Measurements from ENCODE around the gene KCNG2.

The KCNG2 gene

DNA sequence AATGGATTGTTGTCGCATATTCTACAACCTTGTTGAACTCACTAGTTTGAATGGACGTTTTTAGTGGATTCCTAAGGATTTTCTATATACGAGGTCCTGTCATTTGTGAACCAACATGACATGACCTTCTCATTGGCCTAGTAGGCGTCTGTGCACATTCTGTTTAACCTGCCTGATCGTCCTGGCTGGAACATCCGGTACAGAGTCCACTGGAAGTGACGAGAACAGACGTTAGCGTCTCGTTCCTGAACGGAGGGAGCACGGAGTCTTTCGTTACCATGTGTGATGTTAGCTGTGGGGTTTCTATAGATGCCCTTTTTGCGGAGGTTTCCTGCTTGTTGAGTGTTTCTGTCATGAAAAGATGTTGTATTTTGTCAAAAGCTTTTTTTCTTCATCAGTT, 91.8 kb downstream of the KCNG2 start:
- DNase-seq: no peak

DNA sequence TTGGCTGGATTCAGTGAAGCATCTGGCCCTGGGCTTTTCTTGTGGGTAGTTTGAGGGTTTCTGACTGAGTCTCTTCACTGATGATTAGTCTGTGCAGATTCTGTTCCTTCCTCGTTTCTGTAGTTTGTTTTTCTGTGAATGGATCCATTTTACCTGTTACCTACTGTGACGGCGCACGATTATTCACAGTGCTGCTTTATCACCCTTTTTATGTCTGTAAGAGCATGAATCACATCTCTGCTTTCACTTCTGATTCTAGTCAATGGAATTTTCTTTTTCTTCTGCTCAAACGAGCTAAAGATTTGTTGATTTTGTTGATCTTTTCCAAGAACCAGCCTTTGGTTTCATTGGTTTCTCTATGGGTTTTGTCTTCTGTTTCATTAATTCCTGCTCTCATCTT, 92.9 kb downstream of the KCNG2 start:
- DNase-seq: no peak

DNA sequence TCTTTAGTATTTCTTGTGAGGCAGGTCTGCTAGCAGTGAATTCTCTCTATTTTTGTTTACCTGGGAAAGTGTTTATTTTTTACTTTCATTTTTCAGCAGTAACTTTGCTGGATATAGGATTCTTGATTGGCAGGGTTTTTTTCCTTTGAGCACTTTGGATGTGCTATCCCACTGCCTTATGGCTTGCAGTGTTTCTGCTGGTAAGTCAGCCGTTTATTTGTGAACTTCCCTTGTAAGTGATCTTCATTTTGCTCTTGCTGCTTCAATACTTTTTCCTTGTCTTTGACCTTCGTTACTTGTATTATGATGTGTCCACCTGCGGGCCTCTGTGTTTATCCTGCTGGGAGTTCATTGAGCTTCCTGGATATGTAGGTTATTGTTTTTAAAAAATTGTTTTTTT, 99.0 kb downstream of the KCNG2 start:
- DNase-seq: peak in 1 of 2 experiments; percentile 4

DNA sequence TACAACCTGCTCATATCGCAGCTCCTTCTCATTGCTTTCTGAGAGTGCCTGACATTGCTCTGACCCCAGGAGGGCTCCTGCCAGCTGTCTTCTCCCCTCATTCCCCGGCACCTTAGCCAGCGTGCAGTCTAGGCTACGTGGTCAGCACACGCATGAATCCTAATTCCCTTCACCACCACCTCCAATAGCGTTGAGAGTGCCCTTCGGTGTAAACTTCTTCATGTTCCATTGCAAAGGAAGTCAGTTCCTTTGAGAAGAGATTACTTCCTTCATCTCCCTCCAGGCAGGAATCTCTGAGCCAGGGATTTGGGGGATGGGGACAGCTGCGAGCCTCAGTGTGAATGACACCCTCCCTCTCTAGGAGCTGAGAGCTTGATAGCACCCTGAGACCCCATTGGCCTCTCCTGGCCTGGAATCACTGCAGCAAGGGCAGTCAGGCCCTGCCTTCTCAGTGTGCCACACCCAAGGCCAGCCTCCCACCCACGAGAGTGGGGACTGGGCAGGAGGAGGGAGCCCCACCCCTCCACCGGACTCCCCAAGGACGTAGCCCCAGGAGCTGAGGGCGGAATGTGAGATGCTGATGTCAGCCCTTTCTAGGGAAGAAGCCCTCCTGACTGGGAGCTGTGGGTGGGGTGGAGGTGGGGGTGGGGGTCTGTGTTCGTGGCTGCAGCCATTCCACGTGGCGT, 100.3 kb downstream of the KCNG2 start:
- DNase-seq: no peak

DNA sequence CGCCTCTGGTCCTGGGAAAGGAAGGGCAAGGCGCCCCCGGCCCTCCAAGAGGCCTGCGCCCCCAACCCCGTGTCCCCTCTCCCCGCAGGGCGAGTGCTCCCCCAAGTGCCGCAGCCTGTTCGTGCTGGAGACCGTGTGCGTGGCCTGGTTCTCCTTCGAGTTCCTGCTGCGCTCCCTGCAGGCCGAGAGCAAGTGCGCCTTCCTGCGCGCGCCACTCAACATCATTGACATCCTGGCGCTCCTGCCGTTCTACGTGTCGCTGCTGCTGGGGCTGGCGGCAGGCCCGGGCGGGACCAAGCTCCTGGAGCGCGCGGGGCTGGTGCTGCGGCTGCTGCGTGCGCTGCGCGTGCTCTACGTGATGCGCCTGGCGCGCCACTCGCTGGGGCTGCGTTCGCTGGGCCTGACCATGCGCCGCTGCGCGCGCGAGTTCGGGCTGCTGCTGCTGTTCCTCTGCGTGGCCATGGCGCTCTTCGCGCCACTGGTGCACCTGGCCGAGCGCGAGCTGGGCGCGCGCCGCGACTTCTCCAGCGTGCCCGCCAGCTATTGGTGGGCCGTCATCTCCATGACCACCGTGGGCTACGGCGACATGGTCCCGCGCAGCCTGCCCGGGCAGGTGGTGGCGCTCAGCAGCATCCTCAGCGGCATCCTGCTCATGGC, 101.3 kb downstream of the KCNG2 start:
- no peak for DNase-seq

DNA sequence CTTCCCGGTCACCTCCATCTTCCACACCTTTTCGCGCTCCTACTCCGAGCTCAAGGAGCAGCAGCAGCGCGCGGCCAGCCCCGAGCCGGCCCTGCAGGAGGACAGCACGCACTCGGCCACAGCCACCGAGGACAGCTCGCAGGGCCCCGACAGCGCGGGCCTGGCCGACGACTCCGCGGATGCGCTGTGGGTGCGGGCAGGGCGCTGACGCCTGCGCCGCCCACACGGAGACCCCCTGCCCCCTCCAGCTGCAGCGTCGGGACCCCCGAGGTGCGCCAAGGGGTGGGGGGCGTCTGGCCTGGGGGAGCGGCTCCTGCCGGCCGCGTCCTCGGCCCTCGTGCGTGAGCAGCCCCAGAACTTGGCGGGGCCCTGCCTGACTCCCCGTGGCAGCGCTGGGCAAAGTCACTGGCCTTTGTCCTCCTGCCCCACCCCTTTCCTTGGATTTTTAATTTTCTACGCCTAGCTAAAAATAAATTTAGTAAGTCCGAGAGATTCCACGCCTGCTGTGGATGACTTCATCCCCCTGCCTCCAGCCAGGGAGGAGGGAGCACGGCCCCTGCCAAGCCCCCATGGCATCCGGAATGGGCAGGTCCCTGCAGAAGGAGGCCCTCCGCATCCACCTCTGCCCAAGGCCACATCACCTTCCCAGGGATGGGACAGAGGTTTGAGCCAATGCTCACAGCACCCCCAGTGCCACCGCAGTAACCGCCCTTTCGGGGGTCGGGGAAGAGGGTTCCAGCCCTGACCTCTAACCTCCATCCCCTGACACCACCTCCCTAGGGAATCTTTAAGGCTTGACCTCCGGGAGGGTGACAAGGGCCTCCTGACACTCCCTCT, 102.1 kb downstream of the KCNG2 start:
- DNase-seq: no peak

DNA sequence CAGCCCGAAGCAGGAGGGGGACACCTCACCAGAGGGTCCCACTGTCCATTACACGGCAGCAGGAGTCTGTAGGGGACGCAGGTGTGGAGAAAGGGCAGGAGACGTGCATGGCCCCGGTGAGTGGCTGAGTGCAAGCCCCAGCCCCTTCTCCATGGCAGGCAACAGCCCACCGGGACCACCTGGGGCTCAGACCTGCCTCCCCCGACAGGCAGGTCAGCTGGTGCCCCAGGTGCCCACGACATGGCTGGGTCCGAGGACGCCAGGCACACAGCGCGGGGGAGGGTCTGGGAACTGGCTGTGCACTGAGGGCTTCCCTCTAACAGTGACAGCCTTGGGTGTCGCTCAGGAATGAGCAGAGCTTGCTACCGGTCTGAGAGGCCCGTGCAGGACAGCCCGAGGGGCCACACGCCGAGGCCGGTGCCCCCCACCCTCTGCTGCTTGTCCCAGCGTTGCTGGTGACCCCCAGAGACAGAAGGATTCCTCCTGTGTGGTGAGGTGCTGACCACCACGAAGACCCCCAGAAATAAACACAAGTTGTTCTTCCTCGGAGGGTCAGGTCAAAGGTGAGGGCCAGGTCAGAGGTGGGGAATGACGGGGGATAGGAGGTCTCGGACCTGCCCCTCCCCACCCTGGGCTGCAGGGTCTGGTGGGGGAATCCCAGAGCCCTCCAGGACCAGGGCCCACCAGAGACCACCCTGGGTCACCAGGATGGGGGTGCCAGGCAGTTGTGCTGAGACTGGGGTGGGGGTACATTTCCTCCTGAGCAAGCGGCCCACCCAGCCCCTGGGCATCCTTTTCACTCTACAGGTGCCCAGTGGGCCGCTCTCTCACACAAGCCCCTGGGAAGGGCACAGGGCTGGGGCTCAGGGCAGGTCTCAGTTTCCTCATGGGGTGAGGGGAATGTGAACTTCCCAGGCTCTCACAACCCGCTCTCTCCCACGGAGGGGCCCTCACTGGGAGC, 103.2 kb downstream of the KCNG2 start:
- no peak for DNase-seq

DNA sequence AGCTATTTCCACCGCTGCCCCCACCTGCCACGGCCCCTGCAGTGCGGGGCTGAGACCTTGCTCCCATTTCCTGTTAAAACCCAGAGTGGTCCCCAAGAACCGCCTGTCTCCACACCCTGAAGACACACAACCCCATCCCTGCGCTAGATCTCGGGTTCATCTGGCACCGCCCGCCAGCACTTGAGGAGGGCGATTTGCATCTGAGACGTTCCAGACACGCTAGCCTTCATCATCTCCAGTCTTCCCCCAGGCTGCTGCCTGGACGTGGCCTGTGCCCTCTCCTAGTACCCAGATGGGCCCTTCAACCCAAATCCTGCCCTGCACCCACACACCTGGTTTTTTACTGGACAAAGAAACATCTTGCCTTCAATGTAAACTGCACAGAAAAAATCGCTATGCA, 103.9 kb downstream of the KCNG2 start:
- DNase-seq: no peak

DNA sequence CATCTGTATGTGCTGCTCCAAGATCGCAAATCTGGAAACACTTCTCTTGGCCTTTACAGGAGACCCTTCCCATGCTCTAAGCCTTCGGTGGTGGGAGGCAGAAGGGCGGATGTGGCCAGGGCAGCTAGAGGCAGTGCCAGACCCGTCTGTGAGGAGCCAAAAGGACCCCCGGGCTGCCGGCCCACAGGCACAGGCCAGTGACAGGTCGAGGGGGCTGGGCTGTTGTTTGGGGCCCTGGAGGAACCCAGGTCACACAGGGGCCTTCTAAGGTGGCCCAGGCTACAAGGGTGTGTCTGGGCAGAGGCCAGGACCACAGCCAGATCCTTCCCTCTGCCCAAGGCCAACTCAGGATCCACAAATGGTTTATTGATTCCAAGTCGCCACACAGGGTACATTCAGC, 104.3 kb downstream of the KCNG2 start:
- no peak for DNase-seq

DNA sequence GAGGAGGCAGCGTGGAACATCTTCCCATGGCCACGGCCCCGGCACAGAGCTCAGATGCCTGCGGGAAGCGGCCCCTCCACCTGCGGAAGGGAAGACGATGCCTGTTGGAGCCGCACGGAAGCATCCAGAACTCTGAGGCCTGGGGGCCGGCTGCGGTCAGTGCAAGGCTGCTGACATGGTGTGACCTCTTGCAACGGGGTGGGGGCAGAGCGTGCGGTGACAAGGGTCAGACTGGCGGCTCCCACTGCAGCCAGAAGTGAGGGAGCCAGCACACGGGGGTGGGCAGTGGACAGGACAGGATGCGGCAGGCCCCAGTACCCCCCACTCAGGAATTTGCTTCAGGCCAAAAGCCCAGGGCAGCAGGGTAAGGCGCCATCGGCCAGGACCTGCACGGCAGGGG, 104.9 kb downstream of the KCNG2 start:
- DNase-seq: no peak

DNA sequence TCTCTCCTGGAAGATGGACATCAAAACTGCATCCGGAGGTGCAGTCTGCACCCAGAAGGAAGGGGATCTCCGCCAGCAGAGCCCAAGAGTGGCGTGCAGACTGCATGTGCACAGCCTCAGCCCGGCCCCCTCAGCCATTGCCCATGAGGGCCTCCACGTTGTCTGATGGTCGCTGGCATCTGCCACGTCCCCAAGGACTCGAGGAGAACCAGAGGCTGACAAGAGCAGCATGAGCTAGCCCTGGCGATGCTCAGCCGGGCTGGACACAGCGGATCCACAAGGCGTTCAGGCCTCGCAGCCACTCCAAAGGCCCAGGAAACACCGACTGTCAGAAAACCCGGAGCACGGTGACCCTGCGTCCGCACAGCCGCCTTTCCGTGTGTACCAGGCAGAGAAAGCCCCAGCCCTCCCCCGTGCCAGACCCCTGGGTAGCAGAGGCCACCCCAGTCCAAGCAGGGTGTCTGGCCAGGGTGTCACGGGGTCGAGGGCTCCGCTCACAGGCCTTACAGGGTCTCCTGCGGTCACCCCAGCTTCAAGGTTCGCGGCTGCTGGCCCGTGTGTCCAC, 105.4 kb downstream of the KCNG2 start:
- DNase-seq: no peak

DNA sequence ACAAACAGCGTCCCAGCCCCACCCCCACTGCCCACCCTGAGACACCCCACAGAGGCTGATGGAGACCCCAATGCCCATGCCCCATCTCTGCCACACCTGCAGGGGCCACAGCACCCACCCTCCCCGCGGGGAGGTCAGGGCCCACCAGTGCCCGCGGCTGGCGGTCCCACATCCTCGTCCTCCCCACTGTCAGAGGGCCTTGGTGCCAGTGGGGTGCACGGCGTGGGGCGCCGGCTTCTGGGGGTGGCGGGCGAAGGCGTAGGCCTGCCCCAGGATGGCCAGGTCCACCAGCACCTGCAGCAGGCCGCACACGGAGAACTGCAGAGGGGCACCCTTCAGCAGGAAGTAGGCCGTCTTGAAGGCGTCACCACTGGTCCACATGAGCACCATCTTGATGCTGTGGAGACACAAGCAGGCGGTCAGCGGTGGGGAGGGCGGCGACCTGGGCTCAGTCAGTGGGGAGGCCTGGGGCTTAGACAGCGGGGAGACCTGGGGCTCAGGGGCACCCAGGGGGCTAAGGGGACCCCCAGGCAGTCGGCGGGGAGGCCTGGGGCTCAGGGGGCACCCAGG, 106.1 kb downstream of the KCNG2 start:
- no peak for DNase-seq

DNA sequence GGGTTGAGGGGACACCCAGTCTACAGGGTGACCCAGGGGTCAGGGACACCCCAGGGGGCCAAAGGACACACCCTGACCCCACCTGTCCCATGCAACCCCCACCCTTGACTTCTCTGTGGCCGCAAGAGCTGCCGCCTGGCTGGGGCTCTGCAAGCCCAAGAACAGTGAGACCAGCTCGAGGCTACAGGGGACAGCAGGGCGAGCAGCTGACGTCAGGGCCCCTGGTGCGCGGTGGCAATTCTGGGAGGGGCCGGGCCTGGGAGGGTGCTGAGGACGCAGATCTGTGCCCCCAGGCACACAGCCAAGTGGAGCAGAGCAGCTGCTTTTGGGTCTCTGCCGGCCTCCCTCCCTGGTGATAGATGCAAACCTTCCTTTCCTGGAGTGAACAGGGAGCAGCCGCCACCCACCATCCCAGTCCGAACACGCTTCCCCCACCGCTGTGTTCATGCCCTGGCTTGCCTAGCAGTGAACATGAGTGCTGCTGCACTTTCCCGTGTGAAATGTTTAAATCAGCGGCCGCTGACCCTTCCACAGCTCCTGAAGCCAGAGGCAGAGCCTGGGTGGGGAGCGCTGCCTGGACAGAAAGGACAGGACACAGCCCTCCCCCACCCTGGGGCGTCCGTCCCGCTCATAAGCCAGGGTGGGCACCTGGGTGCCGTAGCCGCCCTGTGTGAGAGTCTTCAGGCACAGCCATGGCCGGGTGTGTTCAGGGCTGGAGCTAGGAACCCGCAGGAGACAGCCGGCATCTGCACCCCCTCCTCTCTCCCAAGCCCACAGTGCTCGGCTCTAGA, 106.8 kb downstream of the KCNG2 start:
- DNase-seq: no peak

DNA sequence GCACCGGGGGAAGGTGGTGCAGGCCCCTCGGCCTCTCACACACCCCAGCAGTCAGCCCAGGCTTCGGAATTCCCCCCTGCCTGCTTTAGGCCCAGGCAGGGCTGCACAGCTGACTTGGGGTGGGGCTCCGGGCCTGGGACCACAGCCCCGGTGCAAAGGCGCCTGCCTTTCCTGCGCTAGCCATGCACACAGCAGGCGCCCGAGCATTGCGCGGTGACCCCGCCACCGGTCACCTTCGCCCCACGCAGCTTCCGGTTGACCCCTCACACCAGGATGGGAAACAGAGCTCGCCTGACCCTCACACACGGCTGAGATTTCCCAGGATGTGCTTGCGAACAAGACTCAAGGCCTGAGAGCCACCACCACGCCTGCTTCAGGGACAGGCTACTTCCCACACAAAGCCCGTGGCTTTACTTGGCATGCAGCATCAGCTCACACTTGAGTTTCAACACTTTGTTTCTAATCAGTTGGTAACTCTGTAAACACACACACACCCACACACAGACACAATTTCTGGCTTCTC, 107.7 kb downstream of the KCNG2 start:
- no peak for DNase-seq

DNA sequence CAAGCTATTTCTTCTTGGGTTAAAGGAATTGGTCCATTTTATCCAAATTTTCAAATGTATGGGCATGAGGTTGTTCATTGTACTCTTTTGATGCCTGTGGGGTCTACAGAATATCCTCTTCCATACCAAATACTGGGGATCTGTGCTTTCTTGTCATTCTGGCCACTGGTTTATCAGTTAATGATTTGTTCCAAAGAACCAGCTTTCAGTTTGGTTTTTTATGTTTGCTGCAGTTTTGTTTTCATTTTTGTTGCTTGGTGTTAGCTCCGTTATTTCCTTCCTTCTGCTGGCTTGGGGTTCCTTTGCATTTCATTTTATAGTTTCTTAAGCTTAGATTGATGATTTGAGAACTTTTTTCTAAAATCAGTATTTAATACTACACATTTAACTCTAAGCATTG, 108.3 kb downstream of the KCNG2 start:
- DNase-seq: no peak

DNA sequence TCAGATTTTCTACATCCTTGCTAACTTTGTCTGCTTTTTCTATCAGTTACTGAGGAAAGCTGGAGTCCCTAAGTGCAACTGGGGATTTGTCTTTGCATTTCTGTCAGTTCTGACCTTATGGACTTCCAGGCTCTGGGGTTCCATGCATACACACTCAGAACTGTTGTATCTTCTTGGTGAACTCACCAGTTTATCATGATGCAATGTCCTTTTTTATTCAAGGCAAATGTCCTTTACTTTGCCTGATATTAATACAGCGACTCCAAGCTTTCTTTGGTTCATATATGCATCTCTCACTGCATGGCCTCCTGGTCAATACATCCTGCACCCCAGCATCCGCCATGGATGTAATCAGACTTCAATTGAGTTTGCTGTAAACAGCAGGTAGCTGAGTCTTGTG, 109.0 kb downstream of the KCNG2 start:
- DNase-seq: no peak

DNA sequence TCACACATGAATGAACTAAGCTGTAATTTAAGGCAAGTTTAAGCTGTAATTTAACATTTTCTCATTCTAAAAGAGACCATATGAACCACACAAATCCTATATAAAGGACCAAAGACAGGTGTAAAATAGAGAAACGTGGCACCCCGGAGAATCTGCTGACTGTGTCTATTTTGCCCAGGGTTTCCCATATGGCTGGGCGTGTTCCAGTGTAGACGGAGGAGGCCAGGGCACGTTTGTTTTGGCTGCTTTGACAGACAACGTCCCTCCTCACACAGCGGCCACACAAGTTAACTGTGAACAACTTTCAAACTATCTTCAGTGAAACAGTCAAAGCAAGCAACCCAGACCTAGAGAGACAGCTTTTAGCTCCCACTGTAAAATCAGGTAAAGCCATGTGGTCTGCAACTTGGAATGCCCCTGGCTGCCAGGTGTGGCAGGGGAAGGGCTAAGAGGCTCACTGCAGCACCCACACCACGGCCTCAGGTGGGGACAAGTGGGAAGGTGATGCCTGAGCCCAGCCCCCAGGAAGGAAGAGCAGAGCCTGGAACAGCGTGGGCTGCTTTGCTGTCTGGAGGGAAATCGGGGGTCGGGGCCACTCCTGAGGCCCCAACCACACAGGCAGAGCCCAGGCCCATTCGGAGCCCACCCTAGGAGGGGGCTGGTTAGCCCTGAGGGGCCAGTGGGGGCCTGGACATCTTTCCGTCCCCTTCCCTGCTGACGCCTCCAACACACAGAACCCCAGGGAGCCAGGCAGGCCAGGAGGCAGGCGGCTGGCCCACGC, 113.0 kb downstream of the KCNG2 start:
- DNase-seq: no peak

DNA sequence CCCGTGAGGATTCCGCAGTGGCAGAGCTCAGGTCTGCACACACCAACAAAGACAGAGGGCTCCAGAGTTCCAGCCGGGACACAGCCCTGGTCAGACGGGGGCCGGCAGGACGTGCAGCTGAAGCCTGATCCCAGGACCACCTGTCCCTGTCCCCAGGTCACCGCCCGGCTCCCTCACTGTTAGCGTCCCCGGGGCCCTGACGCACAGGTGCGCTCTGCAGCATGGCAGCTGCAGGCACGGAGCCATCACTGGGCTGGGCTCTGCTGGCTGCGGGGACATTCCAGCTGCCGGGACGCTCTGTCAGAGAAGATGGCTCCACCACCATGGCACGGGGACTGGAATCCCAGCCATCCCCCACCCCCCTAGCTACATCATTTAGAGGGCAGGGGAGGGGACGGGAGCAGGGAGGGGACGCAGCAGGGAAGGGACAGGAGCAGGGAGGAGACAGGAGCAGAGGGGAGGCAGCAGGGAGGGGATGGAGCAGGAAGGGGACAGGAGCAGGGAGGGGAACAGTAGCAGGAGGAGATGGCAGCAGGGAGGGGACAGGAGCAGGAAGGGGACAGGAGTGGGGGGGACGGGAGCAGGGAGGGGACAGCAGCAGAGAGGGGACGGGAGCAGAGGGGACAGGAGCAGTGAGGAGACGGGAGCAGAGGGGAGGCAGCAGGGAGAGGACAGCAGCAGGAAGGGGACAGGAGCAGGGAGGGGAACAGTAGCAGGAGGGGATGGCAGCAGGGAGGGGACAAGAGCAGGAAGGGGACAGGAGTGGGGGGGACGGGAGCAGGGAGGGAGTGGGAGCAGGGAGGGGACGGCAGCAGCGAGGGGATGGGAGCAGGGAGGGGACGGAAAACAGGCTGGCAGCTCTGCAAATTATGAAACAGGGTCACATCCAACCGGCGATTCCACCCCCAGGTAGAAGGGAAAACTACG, 113.9 kb downstream of the KCNG2 start:
- no peak for DNase-seq

DNA sequence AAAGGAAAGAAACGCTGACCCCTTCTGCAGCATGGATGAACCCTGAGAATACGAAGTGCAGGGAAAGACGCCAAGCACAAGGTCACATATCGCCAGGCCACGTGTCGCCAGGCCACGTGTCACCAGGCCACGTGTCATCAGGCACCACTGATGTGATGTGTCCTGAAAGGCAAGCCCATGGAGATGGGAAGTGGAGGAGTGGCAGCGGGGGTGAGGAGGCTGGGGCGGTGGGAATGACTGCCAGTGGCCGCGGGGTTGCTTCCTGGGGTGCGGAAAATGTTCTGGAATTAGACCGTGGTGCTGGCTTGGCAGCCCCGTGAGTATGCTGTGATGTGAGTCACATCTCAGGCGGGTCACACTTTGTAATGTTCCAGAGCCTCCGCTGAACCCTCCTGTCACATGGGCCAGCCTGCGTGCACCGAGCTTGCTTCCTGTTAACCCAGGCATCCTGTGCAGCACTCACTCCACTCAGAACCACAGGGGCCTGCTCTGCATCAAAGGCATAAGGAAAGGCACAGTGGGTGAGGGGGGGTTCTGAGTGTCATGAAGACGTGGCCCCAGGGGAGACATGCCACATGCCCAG, 114.8 kb downstream of the KCNG2 start:
- DNase-seq: no peak
